Frontal cortex (tissue), 4 donors: ENCODE results near the gene ETV6. TPM values are rescaled to one million over a fixed set of nuclear protein-coding genes. Genes with fewer than 3 reads are reported as not detected.

Experiments
- DNase-seq, 2 donors: peaks; one replicate each; pipeline ENCODE4 v3.0.0; 2012; ENCODE audit warnings: low spot score in 2 of 2
- FAIRE-seq: peaks from 2 replicates; lab custom pipeline; 2012; peaks lifted over from hg19 to GRCh38; lab: Jason Lieb, UNC
- total RNA-seq: library from RNA; depleted of rRNA; stranded (reverse); fragments of >200 nt; gene quantifications from one replicate; pipeline ENCODE4 v1.2.3, GENCODE V29; 2014
- donor health status: control.
- donor health status: control.
- donor health status: control.

The ETV6 gene
- total RNA-seq, 1 donor from 2014 or later: 2.9 TPM

- DNase-seq (no peak), FAIRE-seq (no peak)
Observed at GRCh38 chr12:11712491-11712890, 63.0 kb downstream of the ETV6 start.

- no peak for FAIRE-seq
Observed at GRCh38 chr12:11713202-11713601, 63.7 kb downstream of the ETV6 start.

GRCh38 chr12:11714626-11715025, 65.2 kb downstream of the ETV6 start:
- no peak for DNase-seq
- no peak for FAIRE-seq

More at GRCh38 chr12:11713202-11713601, 63.7 kb downstream of the ETV6 start:
- no peak for DNase-seq

GRCh38 chr12:11715621-11716020, 66.1 kb downstream of the ETV6 start:
- no peak for FAIRE-seq
- no peak for DNase-seq

- DNase-seq (no peak), FAIRE-seq (no peak)
Observed at GRCh38 chr12:11716794-11717518, 67.5 kb downstream of the ETV6 start.

GRCh38 chr12:11717519-11717961, 68.1 kb downstream of the ETV6 start:
- FAIRE-seq: no peak
- no peak for DNase-seq

- FAIRE-seq (no peak), DNase-seq (no peak)
Observed at GRCh38 chr12:11718105-11718504, 68.6 kb downstream of the ETV6 start.

- FAIRE-seq (no peak), DNase-seq (no peak)
Observed at GRCh38 chr12:11718768-11719253, 69.3 kb downstream of the ETV6 start.

GRCh38 chr12:11719678-11720099, 70.2 kb downstream of the ETV6 start:
- FAIRE-seq (no peak), DNase-seq (peak; percentile 6 to 55)

- FAIRE-seq: no peak
Observed at GRCh38 chr12:11722071-11722470, 72.6 kb downstream of the ETV6 start.

GRCh38 chr12:11722578-11723138, 73.2 kb downstream of the ETV6 start:
- FAIRE-seq: no peak
- DNase-seq: no peak

More at GRCh38 chr12:11722071-11722470, 72.6 kb downstream of the ETV6 start:
- no peak for DNase-seq

GRCh38 chr12:11723993-11724392, 74.5 kb downstream of the ETV6 start:
- DNase-seq: no peak

GRCh38 chr12:11724888-11725311, 75.4 kb downstream of the ETV6 start:
- no peak for FAIRE-seq
- no peak for DNase-seq

More at GRCh38 chr12:11723993-11724392, 74.5 kb downstream of the ETV6 start:
- no peak for FAIRE-seq

GRCh38 chr12:11725686-11726085, 76.2 kb downstream of the ETV6 start:
- no peak for DNase-seq
- FAIRE-seq: no peak

GRCh38 chr12:11726659-11727058, 77.2 kb downstream of the ETV6 start:
- FAIRE-seq: no peak
- no peak for DNase-seq

- no peak for DNase-seq
- no peak for FAIRE-seq
Observed at GRCh38 chr12:11727133-11727664, 77.7 kb downstream of the ETV6 start.

GRCh38 chr12:11728154-11728755, 78.8 kb downstream of the ETV6 start:
- no peak for FAIRE-seq
- DNase-seq: no peak

GRCh38 chr12:11729008-11729407, 79.5 kb downstream of the ETV6 start:
- FAIRE-seq: no peak

GRCh38 chr12:11729439-11730150, 80.1 kb downstream of the ETV6 start:
- FAIRE-seq: no peak
- DNase-seq: no peak

More at GRCh38 chr12:11729008-11729407, 79.5 kb downstream of the ETV6 start:
- DNase-seq: no peak
